ENCODE data around the gene DAD1.

DNA sequence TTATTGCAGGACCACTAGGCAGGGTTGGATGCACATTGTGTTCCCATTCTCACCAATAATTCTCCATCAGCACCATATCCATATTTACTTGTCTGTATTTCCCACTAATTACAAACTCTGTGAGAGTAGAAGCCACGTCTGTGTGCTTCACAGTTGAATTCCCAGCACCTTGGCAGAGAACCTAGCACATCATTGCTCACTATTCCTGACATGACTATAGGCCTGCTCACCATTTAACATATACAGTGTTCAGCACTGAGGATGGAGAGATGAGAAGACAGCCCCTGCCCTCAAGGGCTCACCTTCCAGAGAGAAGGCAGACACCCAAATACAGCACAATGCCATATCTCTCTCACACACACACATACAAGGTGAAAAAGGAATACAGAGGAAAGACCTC lies 5.0 kb downstream of the DAD1 start:
- TF ChIP-seq, protein P1, sequence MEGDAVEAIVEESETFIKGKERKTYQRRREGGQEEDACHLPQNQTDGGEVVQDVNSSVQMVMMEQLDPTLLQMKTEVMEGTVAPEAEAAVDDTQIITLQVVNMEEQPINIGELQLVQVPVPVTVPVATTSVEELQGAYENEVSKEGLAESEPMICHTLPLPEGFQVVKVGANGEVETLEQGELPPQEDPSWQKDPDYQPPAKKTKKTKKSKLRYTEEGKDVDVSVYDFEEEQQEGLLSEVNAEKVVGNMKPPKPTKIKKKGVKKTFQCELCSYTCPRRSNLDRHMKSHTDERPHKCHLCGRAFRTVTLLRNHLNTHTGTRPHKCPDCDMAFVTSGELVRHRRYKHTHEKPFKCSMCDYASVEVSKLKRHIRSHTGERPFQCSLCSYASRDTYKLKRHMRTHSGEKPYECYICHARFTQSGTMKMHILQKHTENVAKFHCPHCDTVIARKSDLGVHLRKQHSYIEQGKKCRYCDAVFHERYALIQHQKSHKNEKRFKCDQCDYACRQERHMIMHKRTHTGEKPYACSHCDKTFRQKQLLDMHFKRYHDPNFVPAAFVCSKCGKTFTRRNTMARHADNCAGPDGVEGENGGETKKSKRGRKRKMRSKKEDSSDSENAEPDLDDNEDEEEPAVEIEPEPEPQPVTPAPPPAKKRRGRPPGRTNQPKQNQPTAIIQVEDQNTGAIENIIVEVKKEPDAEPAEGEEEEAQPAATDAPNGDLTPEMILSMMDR (IDR thresholded peaks at IDR 0.05; ENCODE audit: insufficient read depth, low read length, poor library complexity, severe bottlenecking) = no peak
- TF ChIP-seq EZH2phosphoT487 (conservative IDR thresholded peaks at IDR 0.05; ENCODE audit: low read length) = no peak
